ENCODE measurements around the gene UBXN6.
A peak's percentile ranks its signal among the peaks of the same experiment; 100 is the strongest.

Gene UBXN6

GRCh38 chr19:4456843-4457653 is 546 bp downstream of the UBXN6 start:
- Mint-ChIP-seq H3K4me3 (peak overlapping the region; percentile 87 to 90), H3K27ac (peak overlapping the region; percentile 95 to 96), H3K36me3 (ENCODE audit: insufficient read depth) (peaks cover 35% of the 10 kb centered on the region), H3K27me3 (no peaks in the 10 kb centered on the region), H3K4me1 (ENCODE audit: low read depth in 2 of 2) (peaks cover 18 to 21% of the 10 kb centered on the region in 2 donors), H3K9me3 (no peaks in the 10 kb centered on the region)
- peak in 1 of 3 experiments; percentile 33 for DNase-seq
- peak; percentile 34 for ATAC-seq (replicated peaks)

GRCh38 chr19:4456476-4456842 is 1.1 kb downstream of the UBXN6 start:
- ATAC-seq (replicated peaks) (no peak), DNase-seq (no peak)
- Mint-ChIP-seq H3K27me3 (no peaks in the 10 kb centered on the region), H3K4me1 (ENCODE audit: low read depth in 2 of 2) (peaks cover 18 to 21% of the 10 kb centered on the region in 2 donors), H3K9me3 (no peaks in the 10 kb centered on the region), H3K4me3 (peak overlapping the region; percentile 87 to 90), H3K27ac (peak overlapping the region; percentile 95 to 96), H3K36me3 (ENCODE audit: insufficient read depth) (peaks cover 39% of the 10 kb centered on the region)

- Mint-ChIP-seq H3K27me3 (no peaks in the 10 kb centered on the region), H3K9me3 (no peaks in the 10 kb centered on the region), H3K36me3 (ENCODE audit: insufficient read depth) (peaks cover 44% of the 10 kb centered on the region), H3K4me1 (ENCODE audit: low read depth in 2 of 2) (peaks cover 18 to 21% of the 10 kb centered on the region in 2 donors), H3K4me3 (peak overlapping the region; percentile 87 to 90), H3K27ac (peak overlapping the region; percentile 95 to 96)
- DNase-seq (no peak), ATAC-seq (replicated peaks) (no peak)
Observed at GRCh38 chr19:4455719-4456475, 1.7 kb downstream of the UBXN6 start.

GRCh38 chr19:4454747-4455718 is 2.6 kb downstream of the UBXN6 start:
- Mint-ChIP-seq H3K4me1 (ENCODE audit: low read depth in 2 of 2) (peaks cover 18 to 21% of the 10 kb centered on the region in 2 donors), H3K4me3 (no peak overlapping the region), H3K36me3 (ENCODE audit: insufficient read depth) (peaks cover 51% of the 10 kb centered on the region), H3K27me3 (no peaks in the 10 kb centered on the region), H3K9me3 (no peaks in the 10 kb centered on the region), H3K27ac (peak overlapping the region; percentile 60 to 95)
- DNase-seq, result no peak
- ATAC-seq (replicated peaks), result no peak

GRCh38 chr19:4453232-4454179 is 4.1 kb downstream of the UBXN6 start:
- H3K27me3 Mint-ChIP-seq, result no peaks in the 10 kb centered on the region
- ATAC-seq (replicated peaks), result no peak
- H3K36me3 Mint-ChIP-seq (ENCODE audit: insufficient read depth), result peaks cover 61% of the 10 kb centered on the region
- H3K9me3 Mint-ChIP-seq, result no peaks in the 10 kb centered on the region
- no peak overlapping the region for H3K4me3 Mint-ChIP-seq
- H3K27ac Mint-ChIP-seq, result peak overlapping the region in 1 of 2 donors; percentile 29
- peaks cover 18 to 21% of the 10 kb centered on the region in 2 donors for H3K4me1 Mint-ChIP-seq (ENCODE audit: low read depth in 2 of 2)
- no peak for DNase-seq

GRCh38 chr19:4452230-4452990 is 5.2 kb downstream of the UBXN6 start:
- Mint-ChIP-seq H3K36me3 (ENCODE audit: insufficient read depth) (peaks cover 53% of the 10 kb centered on the region), H3K27ac (no peak overlapping the region), H3K9me3 (no peaks in the 10 kb centered on the region), H3K27me3 (no peaks in the 10 kb centered on the region), H3K4me3 (no peak overlapping the region), H3K4me1 (ENCODE audit: low read depth in 2 of 2) (peaks cover 16 to 17% of the 10 kb centered on the region in 2 donors)
- DNase-seq, result no peak
- ATAC-seq (replicated peaks), result no peak

GRCh38 chr19:4449639-4450028 is 8.0 kb downstream of the UBXN6 start:
- DNase-seq, result no peak
- ATAC-seq (replicated peaks), result no peak
- H3K27me3 Mint-ChIP-seq, result no peaks in the 10 kb centered on the region
- H3K4me3 Mint-ChIP-seq, result no peak overlapping the region
- H3K4me1 Mint-ChIP-seq (ENCODE audit: low read depth in 2 of 2), result no peaks in the 10 kb centered on the region
- H3K36me3 Mint-ChIP-seq (ENCODE audit: insufficient read depth), result peaks cover 46% of the 10 kb centered on the region
- no peak overlapping the region for H3K27ac Mint-ChIP-seq
- H3K9me3 Mint-ChIP-seq, result no peaks in the 10 kb centered on the region

GRCh38 chr19:4449022-4449638 is 8.5 kb downstream of the UBXN6 start:
- no peaks in the 10 kb centered on the region for H3K27me3 Mint-ChIP-seq
- no peaks in the 10 kb centered on the region for H3K4me1 Mint-ChIP-seq (ENCODE audit: low read depth in 2 of 2)
- no peaks in the 10 kb centered on the region for H3K9me3 Mint-ChIP-seq
- H3K36me3 Mint-ChIP-seq (ENCODE audit: insufficient read depth), result peaks cover 46% of the 10 kb centered on the region
- no peak overlapping the region for H3K27ac Mint-ChIP-seq
- ATAC-seq (replicated peaks) (no peak), DNase-seq (no peak)
- no peak overlapping the region for H3K4me3 Mint-ChIP-seq

GRCh38 chr19:4448147-4448985 is 9.2 kb downstream of the UBXN6 start:
- DNase-seq (no peak), ATAC-seq (replicated peaks) (no peak)
- H3K27ac Mint-ChIP-seq, result peak overlapping the region in 1 of 2 donors; percentile 23
- peaks cover 46% of the 10 kb centered on the region for H3K36me3 Mint-ChIP-seq (ENCODE audit: insufficient read depth)
- H3K27me3 Mint-ChIP-seq, result no peaks in the 10 kb centered on the region
- H3K9me3 Mint-ChIP-seq, result no peaks in the 10 kb centered on the region
- H3K4me3 Mint-ChIP-seq, result no peak overlapping the region
- H3K4me1 Mint-ChIP-seq (ENCODE audit: low read depth in 2 of 2), result no peaks in the 10 kb centered on the region

GRCh38 chr19:4447327-4448146 is 10.1 kb downstream of the UBXN6 start:
- H3K27me3 Mint-ChIP-seq, result no peaks in the 10 kb centered on the region
- H3K4me3 Mint-ChIP-seq, result no peak overlapping the region
- H3K36me3 Mint-ChIP-seq (ENCODE audit: insufficient read depth), result peaks cover 38% of the 10 kb centered on the region
- DNase-seq, result no peak
- no peaks in the 10 kb centered on the region for H3K9me3 Mint-ChIP-seq
- ATAC-seq (replicated peaks), result no peak
- H3K4me1 Mint-ChIP-seq (ENCODE audit: low read depth in 2 of 2), result no peaks in the 10 kb centered on the region
- H3K27ac Mint-ChIP-seq, result no peak overlapping the region

Data from effector memory CD8-positive, alpha-beta T cell (primary cell).